KOPT-K1 (cell line): ENCODE measurements around the gene ZNF444.
"Not testable (repeated sequence)": the region's sequence is repeated elsewhere in the genome, so short reads cannot be mapped to it uniquely, and the experiment has no call there.

Source experiments
- H3K27ac ChIP-seq: fragments of 200-600 bp; sonication (generic); 2 replicates; pipeline ENCODE4 v1.5.1; 2016; ENCODE audit warnings: antibody characterized with exemption, mild to moderate bottlenecking, low read depth, low read length; ENCODE audit not compliant: poor library complexity, severe bottlenecking
- H3K36me3 ChIP-seq: fragments of 200-600 bp; sonication (generic); 2 replicates; pipeline ENCODE4 v1.5.1; 2017; ENCODE audit warnings: antibody characterized with exemption, mild to moderate bottlenecking, low read length, moderate library complexity; ENCODE audit not compliant: insufficient read depth
- H3K9me3 ChIP-seq: fragments of 200-600 bp; sonication (generic); 2 replicates; pipeline ENCODE4 v1.5.1; 2017; ENCODE audit warnings: antibody characterized with exemption, low read length, mild to moderate bottlenecking; ENCODE audit not compliant: insufficient read depth, poor library complexity, severe bottlenecking

ZNF444 gene

GRCh38 chr19:56159009-56159559 is 18.0 kb downstream of the ZNF444 start:
- Histone ChIP-seq H3K27ac (no peak overlapping the region), H3K9me3 (no peaks in the 10 kb centered on the region), H3K36me3 (peaks cover 74% of the 10 kb centered on the region)

- H3K27ac ChIP-seq: no peak overlapping the region
- H3K9me3 ChIP-seq: no peaks in the 10 kb centered on the region
- peaks cover 67% of the 10 kb centered on the region for H3K36me3 ChIP-seq
Observed at GRCh38 chr19:56159622-56160271, 18.7 kb downstream of the ZNF444 start.

- H3K36me3 ChIP-seq: peaks cover 49% of the 10 kb centered on the region
- no peaks in the 10 kb centered on the region for H3K9me3 ChIP-seq
- no peak overlapping the region for H3K27ac ChIP-seq
Observed at GRCh38 chr19:56161534-56161933, 20.4 kb downstream of the ZNF444 start.

- Histone ChIP-seq H3K27ac (no peak overlapping the region), H3K36me3 (peaks cover 42% of the 10 kb centered on the region), H3K9me3 (no peaks in the 10 kb centered on the region)
Observed at GRCh38 chr19:56162258-56162657, 21.2 kb downstream of the ZNF444 start.

- H3K36me3 ChIP-seq: peaks cover 34% of the 10 kb centered on the region
- H3K27ac ChIP-seq: no peak overlapping the region
- no peaks in the 10 kb centered on the region for H3K9me3 ChIP-seq
Observed at GRCh38 chr19:56163097-56163496, 22.0 kb downstream of the ZNF444 start.

- H3K27ac ChIP-seq: no peak overlapping the region
- no peaks in the 10 kb centered on the region for H3K36me3 ChIP-seq
- no peaks in the 10 kb centered on the region for H3K9me3 ChIP-seq
Observed at GRCh38 chr19:56167064-56167578, 26.0 kb downstream of the ZNF444 start.

- Histone ChIP-seq H3K9me3 (no peaks in the 10 kb centered on the region), H3K36me3 (no peaks in the 10 kb centered on the region), H3K27ac (no peak overlapping the region)
Observed at GRCh38 chr19:56170261-56170660, 29.2 kb downstream of the ZNF444 start.

- no peak overlapping the region for H3K27ac ChIP-seq
- no peaks in the 10 kb centered on the region for H3K36me3 ChIP-seq
- no peaks in the 10 kb centered on the region for H3K9me3 ChIP-seq
Observed at GRCh38 chr19:56174086-56174485, 33.0 kb downstream of the ZNF444 start.

GRCh38 chr19:56174550-56174949 is 33.5 kb downstream of the ZNF444 start:
- Histone ChIP-seq H3K27ac (no peak overlapping the region), H3K9me3 (no peaks in the 10 kb centered on the region)

GRCh38 chr19:56175861-56176307 is 34.8 kb downstream of the ZNF444 start, which contains the start of gene GALP:
GALP (plus strand) TSS chr19:56176008; CDS start chr19:56177109, 1,101 bp downstream.
- not testable (repeated sequence) for H3K9me3 ChIP-seq, H3K36me3 ChIP-seq, H3K27ac ChIP-seq

More at GRCh38 chr19:56174550-56174949, 33.5 kb downstream of the ZNF444 start:
- no peaks in the 10 kb centered on the region for H3K36me3 ChIP-seq

GRCh38 chr19:56176310-56176709 is 35.2 kb downstream of the ZNF444 start:
- H3K27ac ChIP-seq, H3K36me3 ChIP-seq, H3K9me3 ChIP-seq: not testable (repeated sequence)

- Histone ChIP-seq H3K27ac (no peak overlapping the region), H3K36me3 (no peaks in the 10 kb centered on the region), H3K9me3 (no peaks in the 10 kb centered on the region)
Observed at GRCh38 chr19:56176881-56177280, 35.8 kb downstream of the ZNF444 start.

- H3K9me3 ChIP-seq: no peaks in the 10 kb centered on the region
- no peaks in the 10 kb centered on the region for H3K36me3 ChIP-seq
- H3K27ac ChIP-seq: no peak overlapping the region
Observed at GRCh38 chr19:56177564-56178243, 36.6 kb downstream of the ZNF444 start.

GRCh38 chr19:56189785-56190184 is 48.7 kb downstream of the ZNF444 start:
- Histone ChIP-seq H3K9me3 (no peaks in the 10 kb centered on the region), H3K27ac (no peak overlapping the region), H3K36me3 (no peaks in the 10 kb centered on the region)

- Histone ChIP-seq H3K9me3 (no peaks in the 10 kb centered on the region), H3K36me3 (no peaks in the 10 kb centered on the region), H3K27ac (no peak overlapping the region)
Observed at GRCh38 chr19:56191115-56191514, 50.0 kb downstream of the ZNF444 start.
